AG09319 (cell line): ENCODE measurements around the gene CEND1.

ENCODE experiments used
- DNase-seq: peaks from one replicate; pipeline ENCODE4 v3.0.0-alpha.2; 2010; ENCODE audit warnings: low read depth; ENCODE audit errors: extremely low read depth
- CTCF ChIP-seq: IDR thresholded peaks from 2 replicates; pipeline ENCODE4 v1.5.1; 2011; ENCODE audit warnings: low read depth, mild to moderate bottlenecking, inconsistent platforms, low read length, moderate library complexity

Gene CEND1

GRCh38 chr11:826836-827145 lies 36.9 kb upstream of the CEND1 start:
- DNase-seq: no peak
- TF ChIP-seq CTCF: no peak

- no peak for TF ChIP-seq CTCF
- no peak for DNase-seq
Measured at GRCh38 chr11:826227-826621, 36.3 kb upstream of the CEND1 start.

- no peak for DNase-seq
- no peak for TF ChIP-seq CTCF
Measured at GRCh38 chr11:825366-826226, 35.7 kb upstream of the CEND1 start.

GRCh38 chr11:824942-825341 lies 35.1 kb upstream of the CEND1 start:
- no peak for DNase-seq
- no peak for TF ChIP-seq CTCF

- no peak for TF ChIP-seq CTCF
- no peak for DNase-seq
Measured at GRCh38 chr11:824292-824880, 34.5 kb upstream of the CEND1 start.

- no peak for DNase-seq
- no peak for TF ChIP-seq CTCF
Measured at GRCh38 chr11:823441-824291, 33.8 kb upstream of the CEND1 start.
